ENCODE measurements around the gene CEP72.

DNA sequence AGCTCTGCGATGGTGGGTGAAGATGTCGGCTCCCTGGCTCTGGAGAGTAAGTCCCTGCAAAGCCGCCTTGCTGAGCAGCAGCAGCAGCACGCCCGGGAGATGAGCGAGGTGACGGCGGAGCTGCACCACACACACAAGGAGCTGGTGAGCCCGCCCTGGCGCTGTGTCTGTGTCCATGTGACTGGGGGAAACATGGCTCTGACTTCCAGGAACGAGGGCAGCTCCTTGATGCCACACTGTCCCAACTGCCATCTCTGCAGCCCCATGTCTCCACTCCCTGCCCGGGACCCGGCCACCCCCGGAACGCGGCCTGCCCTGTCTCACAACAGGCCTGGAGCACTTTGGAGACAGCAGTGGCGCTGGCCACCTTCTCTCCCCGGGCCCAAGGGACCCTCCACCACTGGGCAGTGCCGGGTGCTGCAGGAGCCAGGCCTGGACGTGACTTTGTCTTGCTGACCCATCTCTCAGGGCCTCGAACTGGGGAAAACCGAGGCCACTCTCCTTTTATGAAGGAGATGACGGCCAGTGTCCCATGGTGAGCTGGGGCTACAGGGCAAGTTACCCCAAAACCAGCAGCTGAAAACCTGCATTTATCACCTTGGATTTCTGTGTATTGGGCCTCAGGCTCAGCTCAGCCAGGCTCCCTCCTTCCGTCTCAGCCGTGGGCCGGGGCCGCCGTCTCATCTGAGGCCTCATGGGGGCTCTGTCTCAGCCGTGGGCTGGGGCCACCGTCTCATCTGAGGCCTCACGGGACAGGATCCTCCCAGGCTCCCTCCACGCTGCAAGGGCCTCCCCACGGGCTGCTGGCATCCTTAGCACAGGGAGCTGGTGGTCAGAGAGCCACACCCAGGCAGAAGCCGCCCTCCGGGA is 28.6 kb downstream of the CEP72 start:
- TF ChIP-seq, protein P1, sequence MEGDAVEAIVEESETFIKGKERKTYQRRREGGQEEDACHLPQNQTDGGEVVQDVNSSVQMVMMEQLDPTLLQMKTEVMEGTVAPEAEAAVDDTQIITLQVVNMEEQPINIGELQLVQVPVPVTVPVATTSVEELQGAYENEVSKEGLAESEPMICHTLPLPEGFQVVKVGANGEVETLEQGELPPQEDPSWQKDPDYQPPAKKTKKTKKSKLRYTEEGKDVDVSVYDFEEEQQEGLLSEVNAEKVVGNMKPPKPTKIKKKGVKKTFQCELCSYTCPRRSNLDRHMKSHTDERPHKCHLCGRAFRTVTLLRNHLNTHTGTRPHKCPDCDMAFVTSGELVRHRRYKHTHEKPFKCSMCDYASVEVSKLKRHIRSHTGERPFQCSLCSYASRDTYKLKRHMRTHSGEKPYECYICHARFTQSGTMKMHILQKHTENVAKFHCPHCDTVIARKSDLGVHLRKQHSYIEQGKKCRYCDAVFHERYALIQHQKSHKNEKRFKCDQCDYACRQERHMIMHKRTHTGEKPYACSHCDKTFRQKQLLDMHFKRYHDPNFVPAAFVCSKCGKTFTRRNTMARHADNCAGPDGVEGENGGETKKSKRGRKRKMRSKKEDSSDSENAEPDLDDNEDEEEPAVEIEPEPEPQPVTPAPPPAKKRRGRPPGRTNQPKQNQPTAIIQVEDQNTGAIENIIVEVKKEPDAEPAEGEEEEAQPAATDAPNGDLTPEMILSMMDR (IDR thresholded peaks at IDR 0.05 in 2 of 3, conservative IDR thresholded peaks at IDR 0.05 in 1 of 3; ENCODE audit: control insufficient read depth in 2 of 3, extremely low read depth in 1 of 3, insufficient read depth in 1 of 3, low read depth in 3 of 3, low read length in 3 of 3) = no peak
- TF ChIP-seq YY1 (IDR thresholded peaks at IDR 0.05; ENCODE audit: low read depth, low read length) (no peak), MTA3 (IDR thresholded peaks at IDR 0.05; ENCODE audit: borderline replicate concordance, low read length) (no peak)

Measured in GM12878 (cell line).